Natural killer cell (primary cell): Measurements from ENCODE around the gene GPATCH2L. TPM values are rescaled to one million over a fixed set of nuclear protein-coding genes. Genes with fewer than 3 reads are reported as not detected.

Source experiments
- ATAC-seq, 3 donors: fragments of 150-1000 bp in 2 of 3; fragments of 200-7000 bp in 1 of 3; cut with Tn5 transposase; 1 replicate in 1 of 3; 2 replicates in 2 of 3; pipeline ENCODE4 v1.10.0; 2021; ENCODE audit warnings: mild to moderate bottlenecking in 2 of 3, moderate library complexity in 2 of 3
- DNase-seq, 2 donors: peaks; one replicate each; pipeline versions ENCODE4 v3.0.0 to v3.0.0-alpha.2; 2013 to 2021; ENCODE audit warnings: mixed read lengths in 1 of 2
- H3K27ac ChIP-seq: one replicate; pipeline ENCODE4 v1.5.1; 2013; ENCODE audit warnings: mild to moderate bottlenecking, low read length
- H3K27me3 ChIP-seq: one replicate; pipeline ENCODE4 v1.6.1; 2013; ENCODE audit warnings: low read length; ENCODE audit not compliant: control insufficient read depth, insufficient read depth
- H3K36me3 ChIP-seq: one replicate; pipeline ENCODE4 v1.6.1; 2013; ENCODE audit warnings: low read length; ENCODE audit not compliant: control insufficient read depth, insufficient read depth
- H3K4me1 ChIP-seq: one replicate; pipeline ENCODE4 v1.6.1; 2013; ENCODE audit warnings: low read length; ENCODE audit not compliant: control insufficient read depth, insufficient read depth
- H3K4me3 ChIP-seq: one replicate; pipeline ENCODE4 v1.5.1; 2013; ENCODE audit warnings: low read length
- H3K9me3 ChIP-seq: one replicate; pipeline ENCODE4 v1.6.1; 2013; ENCODE audit warnings: low read length; ENCODE audit not compliant: control insufficient read depth, insufficient read depth
- H3K27ac Mint-ChIP-seq, 2 donors: one replicate each; pipeline ENCODE4 v1.8.0; 2022; ENCODE audit warnings: mild to moderate bottlenecking in 2 of 2, mixed read lengths in 2 of 2, moderate library complexity in 1 of 2
- H3K27me3 Mint-ChIP-seq, 2 donors: one replicate each; pipeline ENCODE4 v1.8.0; 2022; ENCODE audit warnings: low read depth in 2 of 2, mixed read lengths in 2 of 2
- H3K36me3 Mint-ChIP-seq: one replicate; pipeline ENCODE4 v1.8.0; 2022; ENCODE audit warnings: mixed read lengths
- H3K4me1 Mint-ChIP-seq, 2 donors: one replicate each; pipeline ENCODE4 v1.8.0; 2022; ENCODE audit warnings: mixed read lengths in 2 of 2
- H3K4me3 Mint-ChIP-seq: one replicate; pipeline ENCODE4 v1.8.0; 2022; ENCODE audit warnings: mild to moderate bottlenecking, moderate library complexity, mixed read lengths
- H3K9me3 Mint-ChIP-seq, 2 donors: one replicate each; pipeline ENCODE4 v1.8.0; 2022; ENCODE audit warnings: mixed read lengths in 2 of 2
- WGBS: methylation state at CpG from one replicate; pipeline ENCODE4 v1.1.7; 2013; ENCODE audit warnings: missing lambda C conversion rate; ENCODE audit not compliant: insufficient coverage; 5-methylcytosine and 5-hydroxymethylcytosine counted together
- intact Hi-C: fragments of 100-400 bp; cut with micrococcal nuclease; formaldehyde crosslinking; loops from one replicate; pipeline ENCODE4 v1.14.2; 2022
- total RNA-seq, 4 donors: library from RNA; stranded (reverse); fragments of 120-200 nt in 1 of 4; gene quantifications; one replicate each; pipeline versions ENCODE4 v1.2.3 to v1.2.4, GENCODE V29; 2013 to 2022
- TF ChIP-seq, protein P1 (sequence below): fragments of 200-600 bp; IDR thresholded peaks from one replicate; pipeline ENCODE4 v1.8.0; 2022; ENCODE audit warnings: antibody characterized with exemption

GPATCH2L gene
- total RNA-seq, 3 donors from 2014 or later (not counting 1 experiment from before 2014, with no cell fraction given): 69.1 to 111 (median 90.4) TPM

DNA sequence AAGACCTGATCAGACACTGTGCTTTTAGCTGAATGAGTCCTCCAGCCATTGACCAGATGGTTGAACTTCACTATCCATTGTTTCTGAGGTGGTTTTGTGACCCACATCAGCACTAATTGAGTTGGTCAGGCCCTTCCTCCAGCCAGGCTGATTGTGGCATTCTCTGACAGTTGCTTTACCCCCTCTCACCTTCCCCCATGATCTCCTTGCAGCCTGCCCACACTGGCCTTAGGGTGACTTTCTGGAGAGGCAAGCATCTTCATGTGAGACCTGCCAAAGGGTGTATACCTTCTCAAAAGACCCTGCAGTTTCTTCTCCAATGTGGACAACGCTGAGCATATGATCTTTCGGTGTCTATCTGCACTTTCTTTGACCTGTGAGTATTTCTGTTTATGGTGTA lies 83.9 kb downstream of the GPATCH2L start:
- ATAC-seq: no peak
- Mint-ChIP-seq H3K4me3 (no peak overlapping the region), H3K36me3 (peaks cover 5% of the 10 kb centered on the region), H3K27me3 (peaks cover 0 to 5% of the 10 kb centered on the region in 2 donors), H3K27ac (no peak overlapping the region), H3K9me3 (no peaks in the 10 kb centered on the region), H3K4me1 (no peaks in the 10 kb centered on the region)
- WGBS: no CpG with 5 or more reads among the region's 2 CpGs
- intact Hi-C loops: no loop called here
- Histone ChIP-seq H3K27ac (no peak overlapping the region), H3K27me3 (no peaks in the 10 kb centered on the region), H3K4me3 (no peak overlapping the region), H3K9me3 (no peaks in the 10 kb centered on the region), H3K36me3 (no peaks in the 10 kb centered on the region), H3K4me1 (no peaks in the 10 kb centered on the region)
- no peak for DNase-seq
- TF ChIP-seq, protein P1, sequence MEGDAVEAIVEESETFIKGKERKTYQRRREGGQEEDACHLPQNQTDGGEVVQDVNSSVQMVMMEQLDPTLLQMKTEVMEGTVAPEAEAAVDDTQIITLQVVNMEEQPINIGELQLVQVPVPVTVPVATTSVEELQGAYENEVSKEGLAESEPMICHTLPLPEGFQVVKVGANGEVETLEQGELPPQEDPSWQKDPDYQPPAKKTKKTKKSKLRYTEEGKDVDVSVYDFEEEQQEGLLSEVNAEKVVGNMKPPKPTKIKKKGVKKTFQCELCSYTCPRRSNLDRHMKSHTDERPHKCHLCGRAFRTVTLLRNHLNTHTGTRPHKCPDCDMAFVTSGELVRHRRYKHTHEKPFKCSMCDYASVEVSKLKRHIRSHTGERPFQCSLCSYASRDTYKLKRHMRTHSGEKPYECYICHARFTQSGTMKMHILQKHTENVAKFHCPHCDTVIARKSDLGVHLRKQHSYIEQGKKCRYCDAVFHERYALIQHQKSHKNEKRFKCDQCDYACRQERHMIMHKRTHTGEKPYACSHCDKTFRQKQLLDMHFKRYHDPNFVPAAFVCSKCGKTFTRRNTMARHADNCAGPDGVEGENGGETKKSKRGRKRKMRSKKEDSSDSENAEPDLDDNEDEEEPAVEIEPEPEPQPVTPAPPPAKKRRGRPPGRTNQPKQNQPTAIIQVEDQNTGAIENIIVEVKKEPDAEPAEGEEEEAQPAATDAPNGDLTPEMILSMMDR: no peak

DNA sequence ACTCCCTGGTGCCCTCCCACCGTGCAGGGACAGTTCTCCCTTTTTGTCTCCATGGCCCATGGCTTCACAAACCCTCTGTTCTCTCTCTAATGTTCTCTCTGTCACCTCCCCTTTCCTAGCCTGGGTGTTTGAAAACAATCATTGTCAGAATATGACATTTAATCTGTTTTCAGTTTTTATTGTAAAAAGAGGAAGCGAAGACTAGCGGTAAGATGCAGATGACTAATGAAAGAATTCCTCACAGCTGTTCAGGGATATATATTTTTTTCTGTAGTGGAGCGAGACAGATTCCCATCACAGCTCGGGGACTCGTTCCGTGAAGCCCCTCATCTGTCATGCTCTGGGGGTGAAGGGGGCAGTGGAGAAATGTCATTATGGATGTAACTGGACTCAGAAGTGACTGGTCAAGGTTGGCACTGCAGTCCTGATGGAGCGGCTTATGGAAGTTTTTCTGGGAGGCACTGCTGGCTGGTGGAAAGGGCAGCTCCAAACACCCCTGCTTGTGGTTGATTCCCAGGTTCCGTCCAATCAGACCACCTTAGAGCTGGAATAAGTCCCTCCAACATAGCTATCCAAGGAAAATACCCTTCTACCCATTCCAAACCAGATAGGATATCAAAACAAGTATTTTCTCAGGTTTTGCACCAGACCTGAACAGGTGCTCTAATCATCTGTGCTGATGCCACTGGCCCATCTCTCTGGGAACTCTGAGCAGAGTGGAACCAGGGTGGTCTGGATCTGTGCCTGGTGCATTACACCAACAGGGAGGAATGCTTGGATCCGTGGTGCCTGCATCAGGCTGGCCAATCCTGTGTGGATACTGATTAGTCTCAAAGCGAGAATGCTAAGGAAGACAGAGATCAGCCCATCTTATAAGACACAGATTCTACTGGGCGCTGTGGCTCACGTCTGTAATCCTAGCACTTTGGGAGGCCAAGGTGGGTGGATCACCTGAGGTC lies 84.7 kb downstream of the GPATCH2L start:
- Mint-ChIP-seq H3K4me1 (no peaks in the 10 kb centered on the region), H3K4me3 (no peak overlapping the region), H3K36me3 (peaks cover 13% of the 10 kb centered on the region), H3K9me3 (peaks cover 0 to 3% of the 10 kb centered on the region in 2 donors), H3K27ac (no peak overlapping the region), H3K27me3 (peaks cover 0 to 13% of the 10 kb centered on the region in 2 donors)
- ATAC-seq (no peak), DNase-seq (no peak)
- H3K4me1 ChIP-seq: no peaks in the 10 kb centered on the region
- no peak overlapping the region for H3K4me3 ChIP-seq
- intact Hi-C loops: no loop called here
- H3K27ac ChIP-seq: no peak overlapping the region
- no peaks in the 10 kb centered on the region for H3K9me3 ChIP-seq
- whole genome bisulfite sequencing: 75% methylated on average over 13 of the region's 13 CpGs
- H3K36me3 ChIP-seq: no peaks in the 10 kb centered on the region
- TF ChIP-seq, protein P1: no peak
- H3K27me3 ChIP-seq: no peaks in the 10 kb centered on the region

GRCh38 chr14:76237349-76237990 lies 85.7 kb downstream of the GPATCH2L start:
- Mint-ChIP-seq H3K27ac (no peak overlapping the region), H3K4me1 (no peaks in the 10 kb centered on the region), H3K4me3 (no peak overlapping the region), H3K9me3 (peaks cover 0 to 3% of the 10 kb centered on the region in 2 donors), H3K36me3 (peaks cover 14% of the 10 kb centered on the region), H3K27me3 (peaks cover 0 to 14% of the 10 kb centered on the region in 2 donors)
- intact Hi-C loops: no loop called here
- 91% methylated on average over 4 of the region's 6 CpGs for WGBS
- no peaks in the 10 kb centered on the region for H3K4me1 ChIP-seq
- TF ChIP-seq, protein P1: no peak
- no peak for DNase-seq
- no peaks in the 10 kb centered on the region for H3K27me3 ChIP-seq
- no peaks in the 10 kb centered on the region for H3K9me3 ChIP-seq
- no peaks in the 10 kb centered on the region for H3K36me3 ChIP-seq
- H3K4me3 ChIP-seq: no peak overlapping the region
- ATAC-seq: no peak
- H3K27ac ChIP-seq: no peak overlapping the region
